Lower leg skin (tissue), 3 donors: ENCODE results near the gene CAMTA2.

Source experiments
- CTCF ChIP-seq, 3 donors: fragments of 450-650 bp; IDR thresholded peaks; one replicate each; pipeline ENCODE4 v1.5.1; 2016; ENCODE audit warnings: antibody characterized with exemption in 3 of 3, mild to moderate bottlenecking in 3 of 3, moderate library complexity in 2 of 3
- POLR2A ChIP-seq, 2 donors: fragments of 450-650 bp; IDR thresholded peaks; one replicate each; pipeline ENCODE4 v1.6.1; 2016 to 2017; ENCODE audit warnings: antibody characterized with exemption in 2 of 2, mild to moderate bottlenecking in 1 of 2, moderate library complexity in 1 of 2

GRCh38 chr17:4969551-4970173 is 17.8 kb downstream of the CAMTA2 start:
- TF ChIP-seq POLR2A (IDR thresholded peaks at IDR 0.05), result no peak
- no peak for TF ChIP-seq CTCF (IDR thresholded peaks at IDR 0.05)
